Stimulated activated CD8-positive, alpha-beta memory T cell treated with anti-CD3 and anti-CD28 coated beads, Interleukin-2, amount 100 ng/mL, for 48 hours (primary cell): Measurements from ENCODE around the gene MYO7B.
A peak's percentile ranks its signal among the peaks of the same experiment; 100 is the strongest.

ENCODE experiments used
- DNase-seq, 2 donors: peaks; one replicate each; pipeline ENCODE4 v3.0.0-alpha.2; 2020; ENCODE audit warnings: low read depth in 2 of 2

MYO7B gene

DNA sequence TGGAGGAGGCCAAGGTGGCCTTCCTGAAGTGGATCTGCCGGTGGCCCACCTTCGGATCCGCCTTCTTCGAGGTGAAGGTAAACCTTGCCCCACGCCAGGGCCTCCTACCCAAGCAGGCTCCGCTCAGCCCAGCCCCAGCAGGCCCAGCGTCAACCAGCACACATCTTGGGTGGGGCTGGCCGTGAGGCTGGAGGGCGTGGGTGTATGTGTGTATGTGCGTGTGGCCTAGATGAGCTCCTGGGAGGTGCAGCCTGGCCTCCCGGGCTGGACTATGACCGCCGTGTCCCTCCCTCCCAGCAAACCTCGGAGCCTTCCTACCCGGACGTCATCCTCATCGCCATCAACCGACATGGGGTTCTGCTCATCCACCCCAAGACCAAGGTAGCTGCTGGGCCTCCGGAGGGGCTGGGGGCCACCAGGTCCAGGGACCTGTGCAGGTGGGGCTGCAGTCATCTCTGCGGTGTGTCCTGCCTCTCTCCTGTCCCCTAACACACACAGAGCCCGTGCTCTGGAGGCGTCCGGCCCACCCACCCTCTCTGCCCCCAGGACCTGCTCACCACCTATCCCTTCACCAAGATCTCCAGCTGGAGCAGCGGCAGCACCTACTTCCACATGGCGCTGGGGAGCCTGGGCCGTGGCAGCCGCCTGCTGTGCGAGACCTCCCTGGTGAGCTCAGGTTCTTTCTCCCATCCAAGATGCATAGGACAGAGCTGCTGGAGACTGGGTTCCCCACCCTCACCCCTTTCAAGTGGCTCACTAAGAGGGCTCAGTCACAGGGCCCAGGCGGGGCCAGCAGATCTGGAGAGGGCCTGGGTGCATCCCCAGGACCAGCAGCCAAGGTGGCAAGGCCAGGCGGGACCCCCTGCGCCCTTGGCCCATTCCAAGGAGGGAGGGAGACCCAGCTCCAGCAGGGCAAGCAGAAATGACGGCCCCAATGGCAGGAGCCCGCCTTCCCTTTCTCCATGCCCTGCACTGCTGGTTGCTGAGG lies 101.1 kb downstream of the MYO7B start:
- DNase-seq, result no peak

DNA sequence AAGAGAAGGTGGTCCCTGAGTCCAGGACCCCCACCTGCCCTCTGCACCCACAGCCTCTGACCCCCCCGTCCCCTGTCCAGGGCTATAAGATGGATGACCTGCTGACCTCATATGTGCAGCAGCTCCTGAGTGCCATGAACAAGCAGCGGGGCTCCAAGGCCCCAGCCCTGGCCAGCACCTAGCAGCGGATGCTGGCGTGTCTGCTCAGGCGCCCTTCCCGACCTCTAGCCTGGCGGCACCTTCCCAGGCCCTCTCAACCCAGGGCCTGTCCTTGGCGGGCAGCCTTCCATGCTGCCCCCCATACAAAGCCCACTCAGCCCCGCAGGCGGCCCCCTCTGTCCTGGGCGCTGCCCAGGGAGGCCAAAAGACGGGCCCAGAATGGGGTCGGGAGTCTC lies 101.8 kb downstream of the MYO7B start:
- no peak for DNase-seq

DNA sequence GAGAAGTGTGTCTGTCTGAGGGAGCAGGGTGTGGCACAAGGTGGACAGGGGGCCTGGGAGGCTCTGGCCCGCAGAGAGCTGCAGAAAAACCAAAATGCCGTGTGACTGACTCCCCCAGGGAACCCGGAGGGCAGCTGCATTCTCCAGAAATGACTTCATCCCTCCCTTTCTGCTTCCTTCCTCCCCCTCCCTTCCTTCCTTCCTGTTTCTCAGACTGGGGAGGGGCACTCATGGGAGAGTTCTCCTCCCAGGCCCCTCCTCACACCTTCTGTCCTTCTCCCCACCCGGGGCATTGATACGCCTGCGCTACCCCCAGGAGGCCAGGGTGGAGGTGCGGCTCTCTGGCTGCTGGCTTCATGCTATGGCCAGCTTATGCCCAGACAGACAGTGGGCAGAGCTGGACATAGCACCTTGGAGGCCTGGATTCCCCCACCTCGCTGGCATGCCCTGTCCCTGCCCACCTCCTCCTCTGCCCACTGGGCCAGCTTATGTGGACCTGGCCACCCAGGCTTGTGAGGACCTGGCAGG lies 102.3 kb downstream of the MYO7B start:
- no peak for DNase-seq

DNA sequence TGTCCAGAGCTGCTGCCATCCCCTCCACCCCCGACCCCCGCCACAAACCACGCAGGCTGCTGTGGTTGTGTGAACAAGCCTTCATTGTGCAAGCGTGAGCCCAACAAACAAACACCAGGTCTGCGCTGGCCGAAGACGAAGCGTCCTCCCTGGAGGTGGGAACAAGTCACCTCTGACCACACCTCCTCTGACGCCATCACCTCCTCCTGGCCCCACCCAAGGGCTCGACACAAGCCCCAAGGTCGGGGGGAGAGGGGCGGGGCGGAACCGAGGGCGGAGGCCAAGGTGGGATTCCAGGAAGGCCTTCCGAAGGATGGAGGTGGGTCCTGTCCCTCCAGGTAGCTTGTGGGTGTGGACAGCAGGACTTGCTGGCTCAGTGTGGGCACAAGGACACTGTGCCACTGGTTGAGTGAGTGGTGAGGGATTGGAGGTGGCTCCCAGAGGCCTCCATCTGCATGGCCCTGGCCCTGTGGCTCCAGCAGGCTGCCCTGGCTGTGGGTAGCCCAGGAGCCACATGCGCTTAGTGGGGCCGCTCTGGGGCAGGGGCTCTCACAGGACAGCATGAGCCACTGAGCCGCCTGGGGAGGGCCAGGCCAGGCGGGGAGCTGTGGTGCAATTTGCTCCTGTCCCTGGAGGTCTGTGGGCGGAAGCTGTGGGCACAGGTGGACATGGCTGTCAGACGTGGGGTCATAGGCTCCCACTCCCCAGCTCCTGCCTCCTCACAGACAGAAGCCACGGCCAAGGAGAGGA lies 103.1 kb downstream of the MYO7B start:
- no peak for DNase-seq

DNA sequence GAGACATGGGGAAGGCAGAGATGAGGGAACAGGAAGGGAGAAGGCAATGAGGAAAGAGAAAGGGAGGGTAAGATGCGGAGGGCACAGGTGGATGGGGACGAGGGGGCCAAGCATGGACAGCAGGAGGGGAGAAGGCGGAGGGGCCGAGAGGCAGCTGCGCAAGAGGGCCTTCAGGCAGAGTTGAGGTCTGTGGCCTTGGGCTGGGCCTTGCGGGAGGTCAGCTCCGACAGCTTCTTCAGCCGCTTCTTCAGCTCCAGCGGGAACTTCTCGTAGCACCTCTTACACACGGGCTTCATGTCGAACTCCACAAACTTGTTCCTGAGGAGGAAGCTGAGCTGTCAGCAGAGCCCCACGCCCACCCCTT lies 103.6 kb downstream of the MYO7B start:
- DNase-seq, result no peak

DNA sequence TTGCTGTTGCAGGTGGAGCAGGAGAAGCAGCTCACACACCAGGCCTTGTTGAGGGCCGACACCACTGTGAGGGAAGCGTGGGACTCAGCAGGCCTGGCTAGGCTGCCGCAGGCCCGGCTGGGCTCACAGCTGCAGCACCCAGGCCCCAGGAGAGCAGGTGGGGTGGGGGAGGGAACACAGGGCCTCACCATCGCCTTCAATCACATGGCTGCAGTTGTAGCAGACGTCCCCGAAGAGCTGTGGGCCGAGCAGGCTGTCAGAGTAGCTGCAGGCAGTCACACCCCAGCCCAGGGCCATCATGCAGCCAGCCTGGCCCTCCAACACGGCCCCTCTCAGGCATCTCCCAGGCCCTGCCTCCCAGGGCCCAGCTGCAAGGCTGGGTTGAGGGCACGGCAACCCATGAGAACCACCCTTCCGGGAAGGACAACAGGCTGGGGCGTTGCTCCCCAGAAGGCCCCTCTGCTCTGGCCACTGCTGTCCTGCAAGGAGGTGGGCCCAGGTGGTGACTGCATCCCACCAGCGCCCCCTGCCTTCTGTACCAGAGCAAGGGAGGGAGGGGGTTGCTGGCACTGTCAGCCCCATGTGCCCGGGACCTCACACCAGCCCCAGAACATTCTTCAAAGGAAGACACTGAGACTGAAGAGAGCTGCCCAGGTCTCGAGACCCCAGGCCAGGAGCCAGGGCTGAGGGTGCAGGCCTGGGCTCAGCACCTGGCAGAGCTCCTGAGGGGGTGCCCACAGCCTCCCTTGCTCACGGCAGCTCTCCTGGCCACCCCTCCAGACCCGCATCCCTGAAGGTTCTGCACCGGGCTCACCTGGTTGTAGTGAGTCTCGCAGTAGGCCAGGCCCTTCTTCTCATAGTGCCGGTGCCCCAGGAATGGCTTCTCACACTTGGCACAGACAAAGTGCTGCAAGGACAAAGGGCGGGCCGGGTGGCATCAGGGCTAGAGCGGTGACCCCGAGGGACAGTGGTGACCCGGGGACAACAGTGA lies 104.9 kb downstream of the MYO7B start:
- DNase-seq, result peak in 1 of 2 donors; percentile 15

DNA sequence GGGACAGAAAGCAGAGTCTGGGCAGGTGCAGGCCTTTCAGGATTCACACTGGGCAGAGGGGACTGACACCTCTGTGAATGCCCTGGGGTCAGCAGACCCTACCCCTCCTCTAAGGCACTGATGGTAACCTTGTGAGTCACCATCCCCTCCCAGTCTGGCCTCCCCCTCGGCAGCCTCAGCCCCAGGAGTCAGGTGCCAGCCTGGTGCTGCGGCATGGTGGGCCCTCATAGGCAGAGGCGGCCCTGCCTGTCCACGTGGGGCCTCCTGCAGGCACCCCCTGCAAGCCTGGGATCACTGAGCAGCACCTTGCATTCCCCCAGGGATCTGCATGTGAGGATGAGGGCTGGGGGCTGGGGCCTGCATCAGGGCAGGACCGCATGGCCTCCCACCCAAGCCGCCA lies 105.7 kb downstream of the MYO7B start:
- no peak for DNase-seq

DNA sequence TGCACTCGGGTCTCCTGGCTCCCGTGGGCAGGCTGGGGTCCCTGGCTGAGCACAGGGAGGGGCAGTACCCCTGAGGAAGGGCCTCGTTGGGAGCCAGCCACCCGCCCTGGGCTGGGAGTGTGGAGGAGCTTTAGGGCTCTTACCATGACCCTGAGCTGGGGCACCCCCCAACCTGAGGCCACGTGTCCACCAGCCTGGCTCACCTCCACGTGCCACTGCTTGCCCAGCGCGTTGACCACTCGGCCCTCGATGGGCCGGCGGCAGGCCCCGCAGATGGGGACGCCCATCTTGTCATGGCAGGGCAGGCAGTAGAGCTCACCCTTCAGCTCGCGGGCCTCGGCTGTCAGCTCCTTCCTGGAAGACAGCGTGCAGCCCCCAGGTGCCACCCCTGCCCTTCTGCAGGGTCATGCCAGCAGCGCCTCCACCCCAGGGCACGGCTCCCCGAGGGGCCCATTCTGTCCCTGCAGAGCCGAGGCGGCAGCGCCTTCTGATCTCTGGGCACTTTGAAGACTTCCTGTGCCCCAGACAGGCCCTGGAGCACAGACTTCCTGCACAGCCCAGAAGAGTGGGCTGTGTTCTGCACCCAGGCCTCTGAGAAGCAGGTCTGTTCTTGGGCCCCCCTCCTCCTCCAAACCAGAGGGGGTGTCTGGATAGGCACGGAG lies 106.5 kb downstream of the MYO7B start:
- DNase-seq, result no peak

DNA sequence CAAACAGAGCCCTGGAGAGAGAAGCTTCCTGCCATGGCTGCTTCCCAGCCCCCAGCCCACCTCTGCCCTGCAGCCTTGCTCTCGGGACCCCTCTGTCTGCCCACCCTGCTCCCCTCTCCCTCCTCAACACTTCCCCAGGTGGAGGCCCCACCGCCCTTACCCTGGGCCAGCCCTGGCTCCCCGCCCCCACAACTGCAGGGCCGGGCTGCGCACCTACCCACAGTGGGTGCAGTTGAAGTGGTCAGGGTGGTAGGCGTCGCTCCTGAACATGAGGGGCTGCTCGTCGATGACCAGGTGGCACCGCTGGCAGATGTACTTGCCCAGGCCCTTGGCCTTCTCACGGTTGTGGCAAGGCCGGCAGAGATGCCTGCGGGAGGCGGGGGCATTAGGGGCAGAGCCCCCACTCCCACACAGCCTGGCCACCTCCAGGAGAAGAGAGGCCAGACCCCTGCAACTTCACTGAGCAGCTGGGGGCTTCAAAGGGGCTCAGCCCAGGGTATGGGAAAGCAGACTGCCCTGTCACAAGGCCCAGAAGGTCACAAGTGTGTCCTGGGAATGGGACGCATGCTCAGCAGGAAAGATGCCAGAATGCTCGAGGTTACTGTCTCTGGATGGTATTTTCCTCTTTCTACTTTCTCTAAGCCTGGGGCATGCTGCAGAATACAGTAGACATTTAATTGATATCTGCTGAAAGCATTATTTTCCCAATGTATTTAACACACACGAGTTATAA lies 107.4 kb downstream of the MYO7B start:
- no peak for DNase-seq

DNA sequence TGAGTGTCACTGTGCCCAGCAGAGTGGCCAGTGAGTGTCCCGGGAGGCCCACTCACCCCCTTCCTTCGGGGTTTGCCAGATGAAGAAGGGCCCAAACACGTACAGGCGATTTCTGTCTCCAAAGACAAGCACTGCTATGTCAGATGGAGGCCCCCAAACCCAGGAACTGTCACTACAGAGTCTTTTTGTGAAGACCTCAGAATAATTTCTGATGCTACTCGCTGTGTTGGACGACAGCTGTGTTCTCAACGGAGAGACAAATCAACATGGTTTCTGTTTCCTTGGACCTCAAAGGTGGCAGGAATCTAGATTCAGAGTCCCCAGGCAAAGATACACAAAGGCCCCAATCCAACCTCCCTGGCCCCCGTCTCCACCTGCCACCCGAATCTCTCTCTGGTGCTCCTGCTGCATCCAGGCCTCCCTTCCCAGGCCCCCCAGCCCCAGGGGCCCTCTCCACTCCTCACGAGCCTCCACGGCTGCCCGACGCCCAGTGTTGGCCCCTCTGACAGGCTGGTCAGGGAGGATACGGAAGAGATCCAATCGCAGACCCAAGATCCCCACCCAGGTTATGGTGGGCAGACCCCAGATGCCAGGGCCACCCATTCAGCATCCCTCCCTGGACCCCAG lies 108.1 kb downstream of the MYO7B start:
- DNase-seq, result no peak

DNA sequence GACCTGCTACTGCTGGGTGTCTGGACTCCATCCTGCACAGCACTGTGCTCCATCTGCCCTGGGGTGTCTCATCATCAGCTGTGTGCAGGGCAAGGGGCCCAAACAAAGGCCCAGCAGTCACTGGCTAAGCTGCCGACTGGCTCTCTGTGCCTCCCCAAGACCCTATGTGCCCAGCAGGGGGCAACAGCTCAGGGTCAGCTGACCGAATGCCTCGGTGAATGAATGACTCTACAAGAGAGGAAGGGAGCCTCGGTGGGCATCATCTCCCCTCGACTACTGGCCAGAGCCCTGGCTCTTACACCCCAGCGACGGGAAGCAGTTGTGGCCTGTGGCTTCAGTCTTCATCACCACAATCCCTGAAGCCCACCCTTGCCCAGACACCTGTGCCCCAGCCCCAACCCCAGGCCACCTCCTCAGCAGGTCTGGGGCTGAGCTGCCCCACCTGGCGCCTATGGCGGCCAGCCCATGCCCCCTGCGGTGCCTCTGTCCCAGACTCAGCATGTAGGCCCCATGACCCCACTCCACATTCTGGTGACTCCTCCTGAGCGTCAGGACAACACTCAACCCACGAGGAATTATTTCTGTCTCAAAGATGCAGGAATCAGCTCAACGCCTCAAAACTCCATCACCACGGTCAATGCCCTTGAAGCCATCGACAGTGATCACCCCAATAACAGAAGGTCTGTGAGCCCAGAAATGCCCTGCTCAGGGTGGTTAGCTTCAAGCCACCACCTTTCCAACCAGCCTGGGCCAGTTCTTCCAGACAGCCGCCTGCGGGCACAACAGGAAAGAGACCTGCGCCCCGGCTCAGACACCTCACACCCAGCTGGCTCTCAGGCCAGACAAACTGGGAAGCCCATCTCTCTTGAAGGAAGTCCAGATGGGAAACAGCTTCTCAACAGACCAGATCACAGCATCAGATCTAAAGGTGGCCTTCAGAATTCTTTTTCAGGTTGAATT lies 108.9 kb downstream of the MYO7B start:
- DNase-seq, result no peak

DNA sequence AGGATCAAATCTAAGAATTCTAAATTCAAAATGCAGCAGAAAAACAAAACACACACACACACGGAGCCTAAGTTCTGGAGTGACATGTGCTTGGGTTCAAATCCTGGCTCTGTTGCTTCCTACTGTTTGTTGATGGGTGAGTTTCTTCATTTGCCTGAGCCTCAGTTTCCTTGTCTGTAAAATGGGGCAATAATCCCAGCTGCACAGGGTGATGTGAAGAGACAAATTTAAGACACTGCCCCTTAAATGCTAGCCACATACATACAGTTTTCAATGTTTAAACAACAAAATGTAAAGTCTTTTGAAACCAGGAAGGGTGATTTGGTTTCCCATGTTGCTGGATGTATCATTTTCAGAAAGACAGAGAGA lies 109.5 kb downstream of the MYO7B start:
- DNase-seq, result no peak

DNA sequence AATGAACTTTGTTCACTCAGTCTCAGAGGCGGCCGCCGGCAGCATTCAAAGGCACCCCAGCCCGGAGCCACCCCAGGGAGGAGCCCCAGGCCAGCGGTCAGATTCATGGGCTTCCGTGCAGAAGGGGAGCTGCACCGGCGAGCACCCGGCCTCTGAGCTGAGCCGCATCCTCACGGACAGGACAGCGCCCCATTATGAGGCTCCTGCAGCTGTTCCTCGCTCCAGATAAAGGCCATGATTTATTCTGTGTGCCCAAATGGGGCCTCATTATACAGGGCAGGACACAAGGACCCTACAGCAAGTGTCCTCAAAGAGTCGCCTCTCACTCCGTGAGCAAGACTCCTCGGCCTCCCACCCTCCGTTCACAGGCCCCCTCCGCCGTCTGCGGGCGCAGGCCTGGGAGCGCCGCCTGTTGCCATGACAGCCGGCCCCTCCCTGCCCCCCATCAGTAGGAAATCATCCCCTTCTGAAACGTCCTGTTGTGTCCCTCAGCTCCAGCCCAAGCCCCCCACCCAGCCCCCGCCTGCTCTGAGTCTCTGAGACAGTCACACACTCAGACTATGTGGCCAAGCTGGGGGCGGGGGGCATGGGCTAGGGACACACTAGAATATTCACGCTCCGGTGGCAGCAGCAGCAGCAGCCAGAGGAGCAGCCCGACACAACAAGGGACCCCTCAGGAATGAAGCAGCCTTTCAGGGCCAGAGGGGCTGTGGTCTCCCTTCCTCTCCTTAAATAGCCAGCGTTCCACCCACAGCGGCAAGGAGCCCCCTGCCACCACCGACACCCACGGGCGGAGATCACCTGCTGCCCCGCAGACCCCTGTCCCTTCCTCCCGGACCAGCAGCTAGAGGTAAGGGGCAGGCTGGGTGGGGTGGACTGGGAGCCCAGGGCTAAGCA lies 110.2 kb downstream of the MYO7B start, which contains the start of gene GPR17:
TSS of gene GPR17 (plus strand) at position 759 of the 897 bp plus-strand sequence. CDS start 4,583 bp downstream, outside the sequence.
- DNase-seq, result no peak

DNA sequence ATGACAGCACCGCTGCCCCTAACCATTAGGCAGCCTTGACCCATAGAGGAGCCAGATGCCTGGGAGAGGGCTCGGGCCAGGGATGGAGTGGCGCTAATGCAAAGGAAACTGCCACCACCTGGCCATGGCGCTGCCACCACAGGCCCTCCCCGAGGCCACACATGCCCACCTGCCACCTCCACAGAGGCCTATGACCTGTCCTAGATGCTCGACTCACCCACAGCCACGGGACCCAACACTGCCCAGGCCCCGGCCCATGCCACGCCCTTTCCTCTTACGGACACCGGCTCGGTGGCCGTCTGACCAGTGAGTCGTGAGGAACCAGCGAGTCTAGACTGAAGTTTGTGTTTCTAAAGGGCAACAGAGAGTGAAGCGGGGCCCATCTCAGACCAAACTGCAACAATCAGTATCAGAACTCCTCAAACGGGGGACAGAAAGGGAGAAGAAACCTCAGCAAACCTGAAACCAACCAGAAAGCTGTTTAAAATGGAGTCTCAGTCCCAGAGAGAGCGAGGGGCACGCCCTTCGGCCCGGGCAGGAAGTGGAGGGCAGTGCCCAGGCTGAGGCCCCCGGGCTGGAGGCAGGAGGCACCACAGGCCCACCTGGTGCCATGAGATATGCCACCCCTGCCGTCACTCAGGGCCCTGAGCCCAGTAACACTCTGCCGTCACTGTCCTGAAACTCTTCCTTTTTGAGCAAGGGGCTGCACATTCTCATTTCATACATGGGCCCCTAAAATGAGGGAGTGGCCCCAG lies 111.2 kb downstream of the MYO7B start:
- DNase-seq, result no peak

DNA sequence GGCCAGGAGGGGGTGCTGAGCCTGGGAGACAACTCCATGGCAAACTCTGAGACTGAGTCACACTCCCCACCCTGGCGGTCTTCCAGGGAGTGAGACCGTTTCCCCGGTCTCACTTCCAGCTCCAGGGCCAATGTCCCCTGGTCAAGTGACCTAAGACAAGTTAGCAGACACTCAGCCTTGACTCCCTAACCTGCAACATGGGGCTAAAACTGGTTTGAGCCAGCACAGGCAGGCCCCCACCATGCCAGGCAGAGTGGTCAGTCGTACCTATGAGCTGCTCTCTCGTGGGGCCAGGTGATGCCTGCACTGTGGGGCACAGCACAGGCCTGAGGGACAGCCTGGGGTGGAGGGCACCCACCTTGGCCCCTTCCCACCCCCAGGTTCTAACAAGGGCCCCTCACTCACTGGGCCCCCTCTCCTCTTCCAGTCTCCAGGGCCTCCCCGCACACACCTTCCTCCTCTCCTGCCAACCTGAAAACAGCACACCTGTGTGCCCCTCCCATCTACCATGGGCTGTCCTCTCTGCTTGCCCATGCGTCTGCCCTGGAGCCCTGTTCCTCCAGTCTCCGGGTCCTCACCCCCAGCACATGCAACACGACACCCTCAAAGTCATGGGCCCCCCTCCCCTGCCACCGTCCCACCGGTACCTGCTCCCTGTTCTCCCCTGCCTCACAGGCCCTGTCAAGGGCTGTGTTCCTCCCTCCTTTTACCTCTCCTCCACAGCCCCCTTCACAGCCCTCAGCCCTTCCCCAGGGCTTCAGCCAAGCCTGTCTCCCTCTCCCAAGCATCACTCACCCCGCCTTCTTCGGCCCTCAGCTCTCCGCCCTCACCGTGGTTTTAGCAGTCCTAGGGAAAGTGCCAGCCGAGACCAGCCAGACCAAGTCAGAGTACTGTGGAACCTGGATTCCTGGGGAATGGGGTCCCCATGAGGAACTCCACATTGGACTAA lies 112.0 kb downstream of the MYO7B start:
- no peak for DNase-seq

DNA sequence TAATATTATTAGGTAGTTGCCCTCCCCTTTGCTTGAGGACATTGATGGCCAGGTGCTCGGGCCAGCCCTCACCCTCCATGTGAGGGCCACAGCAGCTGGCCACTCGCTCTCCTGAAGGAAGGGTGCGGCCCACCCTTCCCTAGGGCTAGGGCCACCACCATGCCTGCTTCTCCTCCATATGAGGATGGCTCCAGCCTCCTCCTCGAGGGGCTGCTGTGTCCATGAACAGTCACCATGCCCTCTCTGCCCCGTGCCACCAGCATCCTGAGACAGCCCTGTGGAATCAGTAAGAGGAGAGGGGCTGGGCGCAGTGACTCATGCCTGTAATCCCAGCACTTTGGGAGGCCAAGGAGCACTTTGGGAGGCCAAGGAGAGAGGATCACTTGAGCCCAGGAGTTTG lies 112.8 kb downstream of the MYO7B start:
- no peak for DNase-seq
